WTC11 (cell line): ENCODE measurements around the gene TMEM17.

Experiments used
- ESRRA ChIP-seq: sonication (generic); formaldehyde crosslinking; IDR thresholded peaks from 2 replicates; pipeline ENCODE4 v1.8.1; 2022; ENCODE audit warnings: mild to moderate bottlenecking, missing genetic modification reagents, borderline replicate concordance
- FOXJ3 ChIP-seq: sonication (generic); formaldehyde crosslinking; IDR thresholded peaks from 2 replicates; pipeline ENCODE4 v1.9.0; 2021; ENCODE audit warnings: missing genetic modification reagents, mild to moderate bottlenecking, borderline replicate concordance
- NR1H2 ChIP-seq: sonication (generic); formaldehyde crosslinking; IDR thresholded peaks from 2 replicates; pipeline ENCODE4 v1.9.0; 2021; ENCODE audit warnings: mild to moderate bottlenecking, moderate library complexity, missing genetic modification reagents
- PREB ChIP-seq: sonication (generic); formaldehyde crosslinking; IDR thresholded peaks from 2 replicates; pipeline ENCODE4 v1.8.1; 2022; ENCODE audit warnings: mild to moderate bottlenecking, missing genetic modification reagents, moderate library complexity, borderline replicate concordance
- SP1 ChIP-seq: sonication (generic); formaldehyde crosslinking; conservative IDR thresholded peaks from 2 replicates; pipeline ENCODE4 v1.8.1; 2022; ENCODE audit warnings: missing genetic modification reagents

GRCh38 chr2:62457556-62457955, 48.4 kb downstream of the TMEM17 start:
- TF ChIP-seq PREB (CRISPR knock-in tag): no peak
- TF ChIP-seq SP1 (CRISPR knock-in tag): no peak
- no peak for TF ChIP-seq NR1H2 (CRISPR knock-in tag)
- TF ChIP-seq ESRRA (CRISPR knock-in tag): no peak
- TF ChIP-seq FOXJ3 (CRISPR knock-in tag): no peak
